Ectodermal cell (in vitro differentiated cells): ENCODE results near the gene CRTC1.
"Not testable (repeated sequence)": the region's sequence is repeated elsewhere in the genome, so short reads cannot be mapped to it uniquely, and the experiment has no call there.

Experiments used
- H3K27ac ChIP-seq: 2 replicates; pipeline ENCODE4 v1.7.0; 2013; ENCODE audit warnings: mild to moderate bottlenecking, low read depth, low read length; ENCODE audit not compliant: insufficient read depth, poor library complexity, severe bottlenecking
- H3K27me3 ChIP-seq: 2 replicates; pipeline ENCODE4 v1.7.0; 2013; ENCODE audit warnings: mild to moderate bottlenecking, low read length; ENCODE audit not compliant: insufficient read depth, control insufficient read depth, poor library complexity, severe bottlenecking
- H3K36me3 ChIP-seq: one replicate; pipeline ENCODE4 v1.7.0; 2013; ENCODE audit warnings: low read length; ENCODE audit not compliant: control insufficient read depth, insufficient read depth
- H3K4me1 ChIP-seq: one replicate; pipeline ENCODE4 v1.7.0; 2013; ENCODE audit warnings: low read length; ENCODE audit not compliant: control insufficient read depth, insufficient read depth
- H3K4me3 ChIP-seq: 2 replicates; pipeline ENCODE4 v1.7.0; 2013; ENCODE audit warnings: low read depth, low read length, control low read depth; ENCODE audit not compliant: insufficient read depth
- H3K9me3 ChIP-seq: 2 replicates; pipeline ENCODE4 v1.7.0; 2013; ENCODE audit warnings: mild to moderate bottlenecking, low read length, moderate library complexity; ENCODE audit not compliant: control insufficient read depth
- WGBS, 2 experiments: methylation state at CpG; one replicate each; pipeline ENCODE4 v1.1.7; 2013; ENCODE audit warnings: missing lambda C conversion rate in 2 of 2; 5-methylcytosine and 5-hydroxymethylcytosine counted together

CRTC1 gene

DNA sequence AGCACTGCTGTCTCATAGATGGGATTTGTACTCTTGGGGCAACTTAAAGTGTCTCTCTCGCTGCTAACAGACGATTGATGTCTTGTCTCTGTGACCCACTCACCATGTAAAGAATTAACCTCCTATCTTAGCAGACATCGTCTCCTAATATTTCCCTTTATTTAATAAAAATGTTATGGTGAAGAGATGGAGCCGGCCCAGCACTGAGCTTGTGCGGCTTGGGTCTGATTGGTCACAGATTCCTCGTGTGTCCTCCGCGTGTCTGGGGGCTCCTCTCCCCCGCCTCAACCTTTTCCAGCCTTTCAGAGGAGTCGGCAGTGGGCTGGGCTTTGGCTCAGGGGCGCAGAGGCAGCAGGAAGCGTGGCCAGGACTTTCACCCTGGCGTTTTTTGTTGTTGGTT, 13.2 kb upstream of the CRTC1 start:
- Histone ChIP-seq H3K4me3 (no peak overlapping the region), H3K36me3 (peaks cover 6% of the 10 kb centered on the region), H3K27ac (no peak overlapping the region), H3K9me3 (no peaks in the 10 kb centered on the region), H3K27me3 (no peaks in the 10 kb centered on the region), H3K4me1 (no peaks in the 10 kb centered on the region)
- 92 to 93% methylated on average over 13 of the region's 13 CpGs for WGBS, 2 experiments

DNA sequence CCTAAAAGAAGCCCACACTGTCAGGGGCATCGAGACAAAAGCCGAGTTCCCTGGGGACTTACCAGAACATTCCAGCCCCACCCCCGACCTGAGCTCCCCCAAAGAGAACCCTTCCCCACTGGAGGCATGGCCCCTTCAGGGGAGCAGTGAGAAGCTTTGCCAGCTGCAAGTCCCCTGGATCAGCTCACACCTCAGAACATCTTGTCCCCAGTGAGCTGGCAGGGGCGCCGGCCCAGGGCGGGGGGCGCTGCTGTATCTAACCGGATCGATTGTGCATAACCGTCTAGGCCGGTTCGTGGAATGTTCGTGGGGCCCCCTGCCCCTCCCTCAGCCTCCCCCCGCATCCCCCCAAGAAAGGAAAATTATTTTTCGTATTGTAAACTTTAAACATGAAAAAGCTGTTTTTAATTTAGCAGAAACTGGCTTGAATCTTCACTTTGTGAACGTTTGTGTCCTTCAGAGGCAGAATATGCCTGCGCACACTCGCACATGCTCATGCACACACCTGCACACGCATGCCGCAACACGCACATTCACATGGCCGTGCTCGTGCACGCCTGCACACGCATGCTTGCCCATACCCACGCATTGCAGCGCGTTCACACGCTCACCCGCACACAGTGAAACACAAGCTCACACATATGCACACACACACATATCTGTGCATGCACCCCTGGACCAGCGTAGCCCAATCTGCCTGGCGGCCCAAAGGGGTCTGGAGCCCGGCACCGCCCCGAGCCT, 12.0 kb upstream of the CRTC1 start:
- no peaks in the 10 kb centered on the region for H3K4me1 ChIP-seq
- WGBS, 2 experiments: 92 to 94% methylated on average over 34 to 35 of the region's 35 CpGs
- H3K27ac ChIP-seq: no peak overlapping the region
- peaks cover 6% of the 10 kb centered on the region for H3K36me3 ChIP-seq
- no peak overlapping the region for H3K4me3 ChIP-seq
- H3K27me3 ChIP-seq: no peaks in the 10 kb centered on the region
- no peaks in the 10 kb centered on the region for H3K9me3 ChIP-seq

DNA sequence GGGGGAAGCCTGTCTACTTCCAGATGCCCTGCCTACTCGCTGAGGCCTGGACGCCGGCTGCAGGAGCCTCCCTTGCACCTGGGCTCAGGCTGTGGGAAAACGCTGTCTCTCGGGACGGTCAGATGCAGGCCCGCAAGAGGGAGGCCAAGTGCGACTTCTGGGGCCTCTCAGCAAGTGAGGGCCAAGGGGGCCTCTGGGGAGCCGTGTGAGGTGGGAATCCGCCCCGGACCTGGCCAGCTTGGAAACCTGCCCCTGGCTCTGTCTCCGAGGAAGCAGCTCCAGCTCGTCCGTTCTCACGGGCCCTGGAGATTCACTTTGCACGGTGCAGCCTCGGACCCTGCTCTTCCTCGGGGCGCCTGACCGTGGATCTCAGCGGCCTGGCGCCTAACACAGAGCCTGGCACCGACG, 11.4 kb upstream of the CRTC1 start:
- WGBS, 2 experiments: 93 to 94% methylated on average over 24 of the region's 24 CpGs
- no peaks in the 10 kb centered on the region for H3K27me3 ChIP-seq

DNA sequence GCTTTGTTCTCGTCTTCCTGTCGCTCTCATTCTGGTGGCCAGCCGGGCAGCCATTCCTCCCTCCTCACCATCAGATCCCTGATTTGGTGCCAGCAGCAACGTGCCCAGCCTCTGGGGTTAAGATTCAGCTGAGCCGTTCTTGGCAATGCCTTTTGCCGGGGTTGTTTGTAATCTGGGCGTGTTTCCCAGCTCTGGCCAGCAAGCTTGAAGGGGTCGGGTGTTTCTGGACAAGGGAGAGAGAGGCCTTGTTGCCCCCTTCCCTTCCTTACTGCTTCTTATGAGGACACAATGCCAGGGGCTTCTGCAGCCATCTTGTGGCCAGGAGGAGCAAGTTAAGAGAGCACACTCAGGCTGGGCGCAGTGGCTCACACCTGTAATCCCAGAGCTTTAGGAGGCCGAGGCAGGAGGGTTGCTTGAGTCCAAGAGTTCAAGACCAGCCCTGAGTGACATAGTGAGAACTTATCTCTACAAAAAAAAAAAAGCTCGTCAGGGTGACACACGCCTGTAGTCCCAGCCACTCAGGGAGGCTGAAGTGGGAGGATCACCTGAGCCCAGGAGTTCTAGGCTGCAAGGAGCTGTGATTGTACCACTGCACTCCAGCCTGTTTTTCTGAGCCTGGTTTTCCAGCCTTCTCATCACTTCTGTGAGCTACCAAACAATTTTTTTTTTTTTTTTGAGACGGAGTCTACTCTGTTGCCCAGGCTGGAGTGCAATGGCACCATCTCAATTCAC, 10.7 kb upstream of the CRTC1 start:
- H3K27me3 ChIP-seq: no peaks in the 10 kb centered on the region
- H3K4me3 ChIP-seq: no peak overlapping the region
- no peaks in the 10 kb centered on the region for H3K9me3 ChIP-seq
- H3K36me3 ChIP-seq: peaks cover 6% of the 10 kb centered on the region
- 79 to 85% methylated on average over 13 of the region's 13 CpGs for WGBS, 2 experiments
- H3K4me1 ChIP-seq: peaks cover 7% of the 10 kb centered on the region
- no peak overlapping the region for H3K27ac ChIP-seq

More for the DNA sequence above, 11.4 kb upstream of the CRTC1 start:
- Histone ChIP-seq H3K27ac (no peak overlapping the region), H3K36me3 (peaks cover 6% of the 10 kb centered on the region), H3K9me3 (no peaks in the 10 kb centered on the region), H3K4me1 (peaks cover 2% of the 10 kb centered on the region), H3K4me3 (no peak overlapping the region)

DNA sequence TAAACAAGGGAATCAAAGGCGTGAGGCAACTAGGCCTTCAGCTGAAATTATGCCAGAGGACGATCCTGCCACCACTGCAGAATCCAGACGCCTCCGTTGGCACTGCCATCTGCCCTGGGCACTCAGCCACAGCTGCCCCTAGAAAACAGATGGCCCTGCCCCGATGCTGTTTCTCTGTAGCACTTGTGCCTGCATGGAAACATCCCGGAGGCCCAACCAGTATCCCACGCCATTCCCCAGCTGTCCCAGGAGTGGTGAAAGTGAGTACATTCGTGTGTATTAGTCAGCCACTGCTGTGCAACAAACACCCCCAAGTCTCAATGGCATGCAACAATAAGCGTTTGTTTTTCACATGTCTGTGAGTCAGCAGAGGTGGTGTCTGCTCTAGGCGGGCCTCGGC, 8.9 kb upstream of the CRTC1 start:
- no peak overlapping the region for H3K4me3 ChIP-seq
- H3K36me3 ChIP-seq: no peaks in the 10 kb centered on the region
- no peak overlapping the region for H3K27ac ChIP-seq
- H3K27me3 ChIP-seq: no peaks in the 10 kb centered on the region
- 94% methylated on average over 11 of the region's 11 CpGs for WGBS, 2 experiments
- H3K9me3 ChIP-seq: no peaks in the 10 kb centered on the region
- H3K4me1 ChIP-seq: peaks cover 13% of the 10 kb centered on the region

DNA sequence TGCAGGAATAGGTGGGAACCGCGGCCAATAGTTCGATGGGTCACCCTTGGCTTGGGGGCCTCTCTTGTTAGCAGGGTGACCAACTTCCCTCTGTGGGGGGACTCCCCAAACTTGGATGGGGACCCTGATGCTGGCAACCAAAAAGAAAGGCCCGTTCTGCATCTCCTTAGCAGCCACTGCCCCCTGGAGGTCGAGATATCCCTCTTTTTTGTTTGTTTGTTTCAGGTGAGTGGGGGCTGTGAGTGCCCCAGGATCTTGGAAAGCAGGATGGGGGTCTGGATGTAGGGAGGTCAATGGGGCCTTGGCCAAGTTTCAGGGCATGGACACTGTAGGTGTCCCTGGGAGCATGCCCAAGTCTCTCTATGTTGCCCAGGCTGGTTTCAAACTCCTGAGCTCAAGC, 7.7 kb upstream of the CRTC1 start:
- Histone ChIP-seq H3K4me1 (peaks cover 13% of the 10 kb centered on the region), H3K9me3 (no peaks in the 10 kb centered on the region), H3K27me3 (no peaks in the 10 kb centered on the region), H3K27ac (no peak overlapping the region), H3K4me3 (no peak overlapping the region), H3K36me3 (no peaks in the 10 kb centered on the region)
- WGBS, 2 experiments: 71 to 72% methylated on average over 5 of the region's 5 CpGs

DNA sequence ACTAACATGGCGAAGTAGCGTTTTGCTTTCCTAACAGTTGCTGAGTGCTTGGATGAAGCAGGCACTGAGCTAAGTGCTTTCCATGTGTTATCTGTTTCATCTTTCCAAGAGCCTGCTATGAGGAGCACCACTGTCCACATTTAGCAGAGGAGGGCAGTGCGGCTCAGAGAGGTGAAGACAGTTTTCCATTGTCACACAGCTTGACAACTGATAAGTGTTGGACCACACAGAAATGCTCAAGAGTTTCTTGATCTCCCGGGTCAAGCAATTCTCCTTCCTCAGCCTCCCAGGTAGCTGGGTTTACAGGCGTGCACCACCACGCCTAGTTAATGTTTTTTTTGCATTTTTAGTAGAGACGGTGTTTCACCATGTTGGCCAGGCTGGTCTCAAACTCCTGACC, 6.8 kb upstream of the CRTC1 start:
- H3K9me3 ChIP-seq: no peaks in the 10 kb centered on the region
- H3K4me3 ChIP-seq: no peak overlapping the region
- peaks cover 13% of the 10 kb centered on the region for H3K4me1 ChIP-seq
- no peaks in the 10 kb centered on the region for H3K36me3 ChIP-seq
- H3K27ac ChIP-seq: no peak overlapping the region
- 90 to 91% methylated on average over 7 of the region's 7 CpGs for WGBS, 2 experiments
- H3K27me3 ChIP-seq: no peaks in the 10 kb centered on the region

DNA sequence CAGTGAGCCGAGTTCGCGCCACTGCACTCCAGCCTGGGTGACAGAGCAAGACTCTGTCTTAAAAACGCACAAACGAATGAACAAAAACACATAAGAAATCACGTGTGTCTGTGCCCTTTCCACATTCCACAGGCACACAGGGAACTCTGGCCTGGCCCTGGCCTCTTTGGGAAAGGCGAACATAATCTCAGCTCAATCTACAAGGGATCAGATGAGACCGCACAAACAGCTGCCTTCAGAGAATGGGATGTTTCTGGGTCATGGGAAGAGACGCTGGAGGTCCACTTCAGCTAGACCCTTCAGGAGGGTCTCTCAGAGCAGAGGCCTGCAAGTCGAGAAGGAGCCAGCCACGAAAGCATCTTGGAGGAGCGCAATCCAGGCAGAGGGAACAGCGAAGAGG, 6.3 kb upstream of the CRTC1 start:
- Histone ChIP-seq H3K27ac (no peak overlapping the region), H3K4me3 (no peak overlapping the region), H3K9me3 (no peaks in the 10 kb centered on the region), H3K4me1 (peaks cover 13% of the 10 kb centered on the region), H3K27me3 (no peaks in the 10 kb centered on the region), H3K36me3 (no peaks in the 10 kb centered on the region)
- 89 to 90% methylated on average over 13 of the region's 13 CpGs for WGBS, 2 experiments

DNA sequence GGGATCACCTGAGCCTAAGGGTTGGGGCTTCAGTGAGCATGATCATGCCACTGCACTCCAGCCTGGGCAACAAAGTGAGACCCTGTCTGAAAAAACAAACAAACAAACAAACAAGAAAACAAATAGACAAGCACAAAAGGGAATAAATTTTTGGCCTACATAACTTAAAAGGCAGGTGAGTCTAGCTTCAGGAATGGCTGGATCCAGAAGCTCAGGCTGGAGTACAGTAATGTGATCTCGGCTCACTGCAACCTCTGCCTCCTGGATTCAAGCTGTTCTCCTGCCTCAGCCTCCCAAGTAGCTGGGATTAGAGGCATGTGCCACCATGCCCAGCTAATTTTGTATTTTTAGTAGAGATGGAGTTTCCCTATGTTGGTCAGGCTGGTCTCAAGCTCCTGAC, 3.3 kb upstream of the CRTC1 start:
- not testable (repeated sequence) for H3K9me3 ChIP-seq, H3K36me3 ChIP-seq, H3K27me3 ChIP-seq, H3K4me3 ChIP-seq, H3K27ac ChIP-seq
- WGBS, 2 experiments: 82 to 88% methylated on average over 1 of the region's 1 CpG
- peaks cover 22% of the 10 kb centered on the region for H3K4me1 ChIP-seq

DNA sequence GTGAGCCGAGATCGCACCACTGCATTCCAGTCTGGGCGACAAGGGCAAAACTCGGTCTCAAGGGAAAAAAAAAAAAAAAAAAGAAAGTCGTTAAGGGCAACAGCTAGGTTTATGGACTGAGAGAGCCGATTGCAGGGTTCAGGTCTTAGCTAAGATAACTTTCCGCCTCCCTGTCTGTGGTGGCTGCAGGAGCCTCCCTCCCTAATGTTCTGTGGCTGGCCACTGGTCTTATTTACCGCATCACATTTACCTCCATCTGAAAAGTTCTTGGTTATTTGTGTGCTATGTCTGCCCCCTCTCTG, 722 bp upstream of the CRTC1 start:
- no peaks in the 10 kb centered on the region for H3K27me3 ChIP-seq
- H3K27ac ChIP-seq: no peak overlapping the region

More for the DNA sequence above, 722 bp upstream of the CRTC1 start:
- WGBS, 2 experiments: 75 to 76% methylated on average over 8 of the region's 8 CpGs
- peaks cover 14% of the 10 kb centered on the region for H3K4me1 ChIP-seq
- no peaks in the 10 kb centered on the region for H3K9me3 ChIP-seq
- H3K36me3 ChIP-seq: no peaks in the 10 kb centered on the region
- H3K4me3 ChIP-seq: peak overlapping the region; percentile 55
